Activated T-helper 17 cell treated with anti-CD3 and anti-CD28 coated beads, Interleukin-2, amount 50 U/mL, for 72 hours (primary cell): Measurements from ENCODE around the gene ZBTB18. TPM values are rescaled to one million over a fixed set of nuclear protein-coding genes. Genes with fewer than 3 reads are reported as not detected.

ENCODE experiments used
- ATAC-seq: fragments of 150-1000 bp; cut with Tn5 transposase; replicated peaks from 2 replicates; pipeline ENCODE4 v1.10.0; 2021; ENCODE audit warnings: mild to moderate bottlenecking, moderate library complexity
- H3K27ac Mint-ChIP-seq: one replicate; pipeline ENCODE4 v1.8.0; 2022; ENCODE audit warnings: mixed read lengths
- H3K27me3 Mint-ChIP-seq: one replicate; pipeline ENCODE4 v1.8.0; 2022; ENCODE audit warnings: mixed read lengths
- H3K36me3 Mint-ChIP-seq: one replicate; pipeline ENCODE4 v1.8.0; 2022; ENCODE audit warnings: low read depth, mild to moderate bottlenecking, mixed read lengths
- H3K4me1 Mint-ChIP-seq: one replicate; pipeline ENCODE4 v1.8.0; 2022; ENCODE audit warnings: mixed read lengths
- H3K4me3 Mint-ChIP-seq: one replicate; pipeline ENCODE4 v1.8.0; 2022; ENCODE audit warnings: mild to moderate bottlenecking, mixed read lengths
- H3K9me3 Mint-ChIP-seq: one replicate; pipeline ENCODE4 v1.8.0; 2022; ENCODE audit warnings: mixed read lengths
- total RNA-seq, 2 donors: library from RNA; stranded (reverse); gene quantifications; one replicate each; pipeline ENCODE4 v1.2.3, GENCODE V29; 2022

ZBTB18 gene
- total RNA-seq, 2 donors from 2014 or later: 5.1 to 6.5 TPM

- H3K4me1 Mint-ChIP-seq: peaks cover 17% of the 10 kb centered on the region
- no peaks in the 10 kb centered on the region for H3K27me3 Mint-ChIP-seq
Observed at GRCh38 chr1:244048256-244049161, 2.6 kb upstream of the ZBTB18 start.

GRCh38 chr1:244049162-244050013 is 1.7 kb upstream of the ZBTB18 start:
- no peak for ATAC-seq
- no peaks in the 10 kb centered on the region for H3K9me3 Mint-ChIP-seq
- H3K36me3 Mint-ChIP-seq: peaks cover 6% of the 10 kb centered on the region
- H3K27ac Mint-ChIP-seq: peak overlapping the region; percentile 89
- H3K4me1 Mint-ChIP-seq: peaks cover 17% of the 10 kb centered on the region
- H3K27me3 Mint-ChIP-seq: no peaks in the 10 kb centered on the region
- H3K4me3 Mint-ChIP-seq: peak overlapping the region; percentile 92

More at GRCh38 chr1:244048256-244049161, 2.6 kb upstream of the ZBTB18 start:
- peak overlapping the region; percentile 86 for H3K4me3 Mint-ChIP-seq
- peak; percentile 89 for ATAC-seq
- no peaks in the 10 kb centered on the region for H3K9me3 Mint-ChIP-seq
- H3K27ac Mint-ChIP-seq: peak overlapping the region; percentile 86
- peaks cover 6% of the 10 kb centered on the region for H3K36me3 Mint-ChIP-seq

- Mint-ChIP-seq H3K27ac (peak overlapping the region; percentile 89), H3K4me3 (peak overlapping the region; percentile 92), H3K36me3 (peaks cover 6% of the 10 kb centered on the region), H3K9me3 (no peaks in the 10 kb centered on the region), H3K27me3 (no peaks in the 10 kb centered on the region), H3K4me1 (peaks cover 17% of the 10 kb centered on the region)
- no peak for ATAC-seq
Observed at GRCh38 chr1:244050014-244050834, 859 bp upstream of the ZBTB18 start.

GRCh38 chr1:244052016-244052727 is 1.1 kb downstream of the ZBTB18 start:
- H3K4me1 Mint-ChIP-seq: peaks cover 17% of the 10 kb centered on the region
- no peaks in the 10 kb centered on the region for H3K27me3 Mint-ChIP-seq
- no peak for ATAC-seq
- H3K27ac Mint-ChIP-seq: no peak overlapping the region
- H3K9me3 Mint-ChIP-seq: no peaks in the 10 kb centered on the region
- H3K36me3 Mint-ChIP-seq: peaks cover 6% of the 10 kb centered on the region
- no peak overlapping the region for H3K4me3 Mint-ChIP-seq

- peaks cover 6% of the 10 kb centered on the region for H3K36me3 Mint-ChIP-seq
- no peak for ATAC-seq
- no peaks in the 10 kb centered on the region for H3K9me3 Mint-ChIP-seq
- H3K27me3 Mint-ChIP-seq: no peaks in the 10 kb centered on the region
- peaks cover 17% of the 10 kb centered on the region for H3K4me1 Mint-ChIP-seq
- H3K4me3 Mint-ChIP-seq: no peak overlapping the region
- H3K27ac Mint-ChIP-seq: no peak overlapping the region
Observed at GRCh38 chr1:244052728-244053312, 1.7 kb downstream of the ZBTB18 start.

- peaks cover 6% of the 10 kb centered on the region for H3K36me3 Mint-ChIP-seq
- H3K27ac Mint-ChIP-seq: no peak overlapping the region
- no peak overlapping the region for H3K4me3 Mint-ChIP-seq
- H3K9me3 Mint-ChIP-seq: no peaks in the 10 kb centered on the region
- no peak for ATAC-seq
- H3K27me3 Mint-ChIP-seq: no peaks in the 10 kb centered on the region
- H3K4me1 Mint-ChIP-seq: peaks cover 17% of the 10 kb centered on the region
Observed at GRCh38 chr1:244053831-244054230, 2.7 kb downstream of the ZBTB18 start.

GRCh38 chr1:244054247-244054923 is 3.3 kb downstream of the ZBTB18 start:
- no peaks in the 10 kb centered on the region for H3K9me3 Mint-ChIP-seq
- H3K27ac Mint-ChIP-seq: no peak overlapping the region
- no peak for ATAC-seq
- peaks cover 17% of the 10 kb centered on the region for H3K4me1 Mint-ChIP-seq
- no peak overlapping the region for H3K4me3 Mint-ChIP-seq
- no peaks in the 10 kb centered on the region for H3K27me3 Mint-ChIP-seq
- peaks cover 5% of the 10 kb centered on the region for H3K36me3 Mint-ChIP-seq

- Mint-ChIP-seq H3K36me3 (no peaks in the 10 kb centered on the region), H3K27ac (no peak overlapping the region), H3K4me3 (no peak overlapping the region), H3K4me1 (peaks cover 12% of the 10 kb centered on the region), H3K9me3 (no peaks in the 10 kb centered on the region), H3K27me3 (no peaks in the 10 kb centered on the region)
- ATAC-seq: no peak
Observed at GRCh38 chr1:244054924-244055263, 3.8 kb downstream of the ZBTB18 start.

- Mint-ChIP-seq H3K9me3 (no peaks in the 10 kb centered on the region), H3K36me3 (no peaks in the 10 kb centered on the region)
Observed at GRCh38 chr1:244056577-244056976, 5.5 kb downstream of the ZBTB18 start.

GRCh38 chr1:244057474-244058385 is 6.6 kb downstream of the ZBTB18 start:
- Mint-ChIP-seq H3K4me3 (no peak overlapping the region), H3K27me3 (no peaks in the 10 kb centered on the region), H3K27ac (no peak overlapping the region), H3K9me3 (no peaks in the 10 kb centered on the region), H3K4me1 (no peaks in the 10 kb centered on the region), H3K36me3 (no peaks in the 10 kb centered on the region)
- no peak for ATAC-seq

More at GRCh38 chr1:244056577-244056976, 5.5 kb downstream of the ZBTB18 start:
- H3K27ac Mint-ChIP-seq: no peak overlapping the region
- H3K4me1 Mint-ChIP-seq: no peaks in the 10 kb centered on the region
- H3K4me3 Mint-ChIP-seq: no peak overlapping the region
- no peaks in the 10 kb centered on the region for H3K27me3 Mint-ChIP-seq
- no peak for ATAC-seq

- no peaks in the 10 kb centered on the region for H3K9me3 Mint-ChIP-seq
- H3K36me3 Mint-ChIP-seq: no peaks in the 10 kb centered on the region
- H3K27ac Mint-ChIP-seq: no peak overlapping the region
- no peak overlapping the region for H3K4me3 Mint-ChIP-seq
- no peaks in the 10 kb centered on the region for H3K27me3 Mint-ChIP-seq
- no peak for ATAC-seq
- H3K4me1 Mint-ChIP-seq: no peaks in the 10 kb centered on the region
Observed at GRCh38 chr1:244060117-244060516, 9.0 kb downstream of the ZBTB18 start.

- no peak for ATAC-seq
- Mint-ChIP-seq H3K4me3 (no peak overlapping the region), H3K27me3 (no peaks in the 10 kb centered on the region), H3K36me3 (no peaks in the 10 kb centered on the region), H3K27ac (no peak overlapping the region), H3K4me1 (no peaks in the 10 kb centered on the region), H3K9me3 (no peaks in the 10 kb centered on the region)
Observed at GRCh38 chr1:244060686-244061085, 9.6 kb downstream of the ZBTB18 start.
